Measurements from ENCODE around the gene MICAL3. TPM values are rescaled to one million over a fixed set of nuclear protein-coding genes. Genes with fewer than 3 reads are reported as not detected.

The MICAL3 gene
- polyA plus RNA-seq, 1 of the 3 experiments (the other 2 are of a cell fraction) = 83.1 TPM

DNA sequence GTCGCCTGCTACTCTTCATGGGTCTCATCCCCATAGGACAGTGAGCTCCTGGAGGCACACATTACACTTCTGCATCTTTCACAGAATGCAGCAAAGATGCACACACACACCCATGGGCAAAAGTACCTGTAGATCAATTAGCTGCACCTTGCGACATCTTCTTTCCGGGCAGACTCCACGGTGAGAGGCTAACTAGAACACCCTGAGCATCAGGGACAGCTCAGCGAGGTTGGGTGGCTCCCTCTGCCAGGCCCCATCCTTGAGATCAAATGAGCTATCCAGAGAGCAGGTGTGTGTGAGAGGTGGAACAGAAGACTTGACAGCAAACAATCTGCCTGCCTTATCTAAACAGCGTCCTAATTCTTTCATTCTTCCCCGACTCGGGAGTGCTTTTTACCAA lies 154.0 kb downstream of the MICAL3 start (continued):
- TF ChIP-seq MXI1 (IDR thresholded peaks at IDR 0.05; ENCODE audit: low read depth, low read length) (no peak), NFIC (IDR thresholded peaks at IDR 0.05; ENCODE audit: borderline replicate concordance) (no peak)

DNA sequence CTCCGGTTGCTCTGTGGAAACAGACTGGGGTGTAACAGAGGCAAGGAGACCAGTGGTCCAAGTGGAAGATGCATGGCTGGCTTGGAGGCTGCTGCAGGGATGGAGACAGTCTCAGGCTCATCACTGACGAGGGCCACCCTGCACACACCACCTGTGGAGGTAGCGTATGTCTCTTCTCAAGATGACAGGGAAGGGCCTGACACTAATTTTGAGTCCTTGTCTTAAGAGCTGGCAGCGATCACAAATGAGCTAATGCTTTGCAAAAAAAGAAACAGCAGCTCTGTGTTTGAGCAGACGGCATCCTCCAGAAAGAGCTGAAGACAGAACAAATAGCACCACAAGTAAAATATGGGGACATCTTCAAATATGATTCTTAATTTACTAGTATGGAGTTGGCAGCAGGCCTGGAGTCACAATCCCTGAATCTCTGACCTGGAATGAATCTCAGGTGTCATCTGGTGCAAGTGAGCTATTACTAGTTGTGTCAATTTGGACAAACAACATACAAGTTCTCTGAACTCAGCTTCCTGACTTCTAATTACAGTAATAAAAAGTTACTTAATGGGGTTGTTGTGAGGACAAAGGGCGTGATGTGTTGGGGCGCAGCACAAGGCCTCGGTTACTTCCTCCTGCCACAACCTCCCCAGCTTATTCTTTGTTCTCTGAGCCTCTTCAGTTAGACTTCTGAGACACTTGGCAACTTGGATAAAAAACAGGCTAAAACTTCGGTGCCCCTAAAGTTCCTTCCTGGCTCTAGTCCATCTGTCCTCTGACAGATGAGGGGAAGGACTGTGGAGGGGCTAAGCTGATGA lies 154.9 kb downstream of the MICAL3 start:
- ChIA-PET CTCF (interaction anchor here (1.0 to 1.5 kb wide), 3 partner anchors 39 to 207 kb away, joined by 3 to 6 read pairs (median 4); no protein-coding TSS in a partner anchor), POLR2A (no interaction called here)
- 92% methylated on average over 9 of the region's 9 CpGs for WGBS (ENCODE audit: low lambda C conversion rate)
- peaks cover 2 to 85% of the 10 kb centered on the region in 2 experiments for H3K36me3 ChIP-seq (replicated peaks in 1 of 2; ENCODE audit: control insufficient read depth in 1 of 2, insufficient read depth in 2 of 2, low read length in 1 of 2)
- DNase-seq = no peak
- H3K79me2 ChIP-seq (ENCODE audit: insufficient read depth) = no peaks in the 10 kb centered on the region
- TF ChIP-seq, protein P1, sequence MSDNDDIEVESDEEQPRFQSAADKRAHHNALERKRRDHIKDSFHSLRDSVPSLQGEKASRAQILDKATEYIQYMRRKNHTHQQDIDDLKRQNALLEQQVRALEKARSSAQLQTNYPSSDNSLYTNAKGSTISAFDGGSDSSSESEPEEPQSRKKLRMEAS (IDR thresholded peaks at IDR 0.05; ENCODE audit: low read depth) = no peak
- TF ChIP-seq NRF1 (IDR thresholded peaks at IDR 0.05; ENCODE audit: low read depth, low read length) (no peak), GATA2 (CRISPR knock-in tag; IDR thresholded peaks at IDR 0.05) (no peak), YY1 (IDR thresholded peaks at IDR 0.05; ENCODE audit: low read depth) (no peak), RFX5 (IDR thresholded peaks at IDR 0.05; ENCODE audit: low read length) (no peak), EP300 (IDR thresholded peaks at IDR 0.05; ENCODE audit: borderline replicate concordance in 1 of 2, low read depth in 1 of 2, low read length in 1 of 2) (no peak), RAD21 (IDR thresholded peaks at IDR 0.05; ENCODE audit: low read length) (no peak), GABPA (IDR thresholded peaks at IDR 0.05; ENCODE audit: low read depth) (no peak), RCOR1 (IDR thresholded peaks at IDR 0.05; ENCODE audit: low read length) (no peak), TCF12 (IDR thresholded peaks at IDR 0.05) (no peak), EZH2phosphoT487 (IDR thresholded peaks at IDR 0.05; ENCODE audit: borderline replicate concordance, low read depth) (no peak)
- TF ChIP-seq, protein P2, sequence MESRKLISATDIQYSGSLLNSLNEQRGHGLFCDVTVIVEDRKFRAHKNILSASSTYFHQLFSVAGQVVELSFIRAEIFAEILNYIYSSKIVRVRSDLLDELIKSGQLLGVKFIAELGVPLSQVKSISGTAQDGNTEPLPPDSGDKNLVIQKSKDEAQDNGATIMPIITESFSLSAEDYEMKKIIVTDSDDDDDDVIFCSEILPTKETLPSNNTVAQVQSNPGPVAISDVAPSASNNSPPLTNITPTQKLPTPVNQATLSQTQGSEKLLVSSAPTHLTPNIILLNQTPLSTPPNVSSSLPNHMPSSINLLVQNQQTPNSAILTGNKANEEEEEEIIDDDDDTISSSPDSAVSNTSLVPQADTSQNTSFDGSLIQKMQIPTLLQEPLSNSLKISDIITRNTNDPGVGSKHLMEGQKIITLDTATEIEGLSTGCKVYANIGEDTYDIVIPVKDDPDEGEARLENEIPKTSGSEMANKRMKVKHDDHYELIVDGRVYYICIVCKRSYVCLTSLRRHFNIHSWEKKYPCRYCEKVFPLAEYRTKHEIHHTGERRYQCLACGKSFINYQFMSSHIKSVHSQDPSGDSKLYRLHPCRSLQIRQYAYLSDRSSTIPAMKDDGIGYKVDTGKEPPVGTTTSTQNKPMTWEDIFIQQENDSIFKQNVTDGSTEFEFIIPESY (IDR thresholded peaks at IDR 0.05; ENCODE audit: borderline replicate concordance, low read depth) = no peak
- H2AFZ ChIP-seq (ENCODE audit: low read depth) = no peak overlapping the region
- no peak overlapping the region for H3K9ac ChIP-seq
- no peaks in the 10 kb centered on the region for H4K20me1 ChIP-seq (ENCODE audit: insufficient read depth)
- peaks cover 0 to 36% of the 10 kb centered on the region in 2 experiments; a peak in 1 of 4 replicates for H3K4me1 ChIP-seq (ENCODE audit: control insufficient read depth in 1 of 2, insufficient read depth in 2 of 2, low read depth in 1 of 2, low read length in 1 of 2)
- no peak overlapping the region for H3K4me2 ChIP-seq
- no peaks in the 10 kb centered on the region for H3K9me3 ChIP-seq
- H3K27ac ChIP-seq (ENCODE audit: low read depth in 2 of 2, low read length in 1 of 2) = no peak overlapping the region; a peak in 1 of 4 replicates
- H3F3A ChIP-seq (replicated peaks; ENCODE audit: insufficient read depth) = no peaks in the 10 kb centered on the region
- no peaks in the 10 kb centered on the region for H3K9me2 ChIP-seq
- no peaks in the 10 kb centered on the region for H3K27me3 ChIP-seq (ENCODE audit: insufficient read depth)
- H3K4me3 ChIP-seq (ENCODE audit: low read depth in 2 of 2, low read length in 1 of 2) = no peak overlapping the region
